HepG2 (cell line): ENCODE results near the gene TBC1D7. TPM values are rescaled to one million over a fixed set of nuclear protein-coding genes. Genes with fewer than 3 reads are reported as not detected.
A peak's percentile ranks its signal among the peaks of the same experiment; 100 is the strongest.

Source experiments
- ATAC-seq: fragments of 200-7000 bp; cut with Tn5 transposase; 3 replicates; pipeline ENCODE4 v1.9.1; 2020; ENCODE audit warnings: mild to moderate bottlenecking, moderate library complexity
- BruUV-seq: library from RNA; stranded (reverse); fragments of 400-500 nt; replicated peaks from 2 replicates; lab custom pipeline; 2021; lab: Mats Ljungman, UMichigan
- CTCF ChIA-PET: fragments of 300-600 bp; formaldehyde crosslinking; extraction: SDS; loops from one replicate; lab custom pipeline; 2021; ENCODE audit warnings: low total read pairs, inconsistent platforms, low intra/inter-chr PET ratio; lab: Yijun Ruan, JAX
- POLR2A ChIA-PET: fragments of 350-600 bp; sonication (Branson Sonifier 250); formaldehyde crosslinking; loops from one replicate; lab custom pipeline; 2020; ENCODE audit warnings: antibody characterized with exemption, inconsistent platforms; lab: Yijun Ruan, JAX
- DNase-seq: peaks from one replicate; pipeline ENCODE4 v3.0.0-alpha.2; 2015; ENCODE audit warnings: low spot score
- FAIRE-seq: peaks from 3 replicates; lab custom pipeline; 2011; peaks lifted over from hg19 to GRCh38; lab: Jason Lieb, UNC
- H2AFZ ChIP-seq: one replicate; pipeline ENCODE4 v1.6.1; 2011; ENCODE audit warnings: low read length, inconsistent platforms
- H3K27ac ChIP-seq: fragments of 300-600 bp; 3 replicates; pipeline ENCODE4 v1.8.0; 2011; ENCODE audit warnings: mixed run types, mild to moderate bottlenecking, mixed read lengths, low read length, inconsistent platforms; ENCODE audit not compliant: insufficient read depth; ENCODE audit errors: extremely low read length
- H3K27me3 ChIP-seq, 2 experiments: fragments of 200-600 bp in 1 of 2; 2 replicates in 1 of 2; 3 replicates in 1 of 2; pipeline versions ENCODE4 v1.6.0 to v1.8.0; 2011; ENCODE audit warnings: low read length in 2 of 2, mild to moderate bottlenecking in 2 of 2, moderate library complexity in 2 of 2, inconsistent platforms in 1 of 2; ENCODE audit not compliant: insufficient read depth in 2 of 2, control insufficient read depth in 1 of 2
- H3K36me3 ChIP-seq, 2 experiments: fragments of 200-600 bp in 1 of 2; replicated peaks in 1 of 2; 2 replicates in 1 of 2; 3 replicates in 1 of 2; pipeline versions ENCODE4 v1.5.1 to v1.8.0; 2011; ENCODE audit warnings: low read length in 2 of 2, inconsistent platforms in 1 of 2; ENCODE audit not compliant: insufficient read depth in 2 of 2, control insufficient read depth in 1 of 2
- H3K4me1 ChIP-seq: 2 replicates; pipeline ENCODE4 v1.5.1; 2012; ENCODE audit warnings: low read length, inconsistent platforms; ENCODE audit not compliant: insufficient read depth
- H3K4me2 ChIP-seq: 2 replicates; pipeline ENCODE4 v1.6.0; 2011; ENCODE audit warnings: low read depth, low read length, inconsistent platforms
- H3K4me3 ChIP-seq, 3 experiments: fragments of 200-600 bp in 1 of 3; sonication (generic), shearing (Covaris generic) in 1 of 3; replicated peaks in 1 of 3; 2 replicates each; pipeline ENCODE4 v1.5.1; 2011 to 2016; ENCODE audit warnings: low read length in 3 of 3, inconsistent platforms in 2 of 3, low read depth in 2 of 3, mild to moderate bottlenecking in 2 of 3, control low read depth in 1 of 3, mixed read lengths in 1 of 3; ENCODE audit not compliant: insufficient read depth in 1 of 3
- H3K79me2 ChIP-seq: one replicate; pipeline ENCODE4 v1.6.1; 2011; ENCODE audit warnings: low read length, inconsistent platforms; ENCODE audit not compliant: insufficient read depth
- H3K9ac ChIP-seq: 2 replicates; pipeline ENCODE4 v1.6.0; 2011; ENCODE audit warnings: mild to moderate bottlenecking, low read depth, low read length, inconsistent platforms; ENCODE audit not compliant: insufficient read depth
- H3K9me3 ChIP-seq: 2 replicates; pipeline ENCODE4 v1.5.1; 2012; ENCODE audit warnings: mild to moderate bottlenecking, low read length
- H4K20me1 ChIP-seq: 2 replicates; pipeline ENCODE4 v1.6.0; 2011; ENCODE audit warnings: inconsistent platforms, mild to moderate bottlenecking, low read length, moderate library complexity; ENCODE audit not compliant: insufficient read depth
- DPF2 ChIP-seq: sonication (generic); formaldehyde crosslinking; IDR thresholded peaks from 2 replicates; pipeline ENCODE4 v1.4.0; 2020; ENCODE audit warnings: mild to moderate bottlenecking, low read depth, missing genetic modification reagents, borderline replicate concordance
- NR2F6 ChIP-seq, 2 experiments: IDR thresholded peaks; 2 replicates each; pipeline ENCODE4 v1.6.1; 2016; ENCODE audit warnings: antibody characterized with exemption in 1 of 2, mild to moderate bottlenecking in 1 of 2
- RARA ChIP-seq: IDR thresholded peaks from 2 replicates; pipeline ENCODE4 v1.6.1; 2016; ENCODE audit warnings: missing genetic modification reagents, missing compliant biosample characterization
- SKI ChIP-seq: fragments of 450-650 bp; IDR thresholded peaks from one replicate; pipeline ENCODE4 v1.6.1; 2018; ENCODE audit warnings: mild to moderate bottlenecking; ENCODE audit not compliant: partially characterized antibody
- ZNF382 ChIP-seq: sonication (generic); formaldehyde crosslinking; IDR thresholded peaks from 2 replicates; pipeline ENCODE4 v1.5.0; 2020; ENCODE audit warnings: missing genetic modification reagents, mild to moderate bottlenecking, borderline replicate concordance
- WGBS: methylation state at CpG from one replicate; pipeline ENCODE4 v1.1.6; 2017; ENCODE audit warnings: low lambda C conversion rate; 5-methylcytosine and 5-hydroxymethylcytosine counted together
- in situ Hi-C: cut with HindIII; loops from 2 replicates; pipeline ENCODE4 v1.10.0; 2017; ENCODE audit warnings: low pct_unique_long_range_greater_than_20kb; ENCODE audit not compliant: extremely low pct_ligation_motif_present
- intact Hi-C: fragments of 100-400 bp; cut with micrococcal nuclease; formaldehyde crosslinking; loops from one replicate; pipeline ENCODE4 v1.10.0; 2022; ENCODE audit not compliant: unreplicated experiment
- polyA plus RNA-seq, 8 experiments: library from polyadenylated mRNA; depleted of rRNA in 3 of 8; stranded (reverse) in 7 of 8; unstranded in 1 of 8; fragments of >200 nt; fragmentation: Illumina TruSeq in 4 of 8; extraction: Trizol in 4 of 8; gene quantifications; 2 replicates each; pipeline versions ENCODE4 v1.2.1 to v1.2.3, GENCODE V29; 2011 to 2016; ENCODE audit warnings: low read depth in 4 of 8, missing spikeins in 1 of 8, mixed read lengths in 1 of 8; ENCODE audit not compliant: insufficient read depth in 1 of 8
- total RNA-seq, 5 experiments: library from RNA; depleted of rRNA; stranded (reverse); fragments of >200 nt; fragmentation: Illumina TruSeq; extraction: Trizol; gene quantifications; 2 replicates each; pipeline ENCODE4 v1.2.3, GENCODE V29; 2016; ENCODE audit warnings: low read depth in 1 of 5
- TF ChIP-seq, protein P1 (sequence below): sonication (generic); formaldehyde crosslinking; IDR thresholded peaks from 2 replicates; pipeline ENCODE4 v1.4.0; 2020; ENCODE audit warnings: mild to moderate bottlenecking, missing genetic modification reagents, borderline replicate concordance
- TF ChIP-seq, protein P2 (sequence below): sonication (generic); formaldehyde crosslinking; IDR thresholded peaks from 2 replicates; pipeline ENCODE4 v1.4.0; 2020; ENCODE audit warnings: missing genetic modification reagents
- TF ChIP-seq, protein P3 (sequence below): IDR thresholded peaks from 2 replicates; pipeline ENCODE4 v1.4.0; 2020; ENCODE audit warnings: mild to moderate bottlenecking, missing genetic modification reagents

TBC1D7 gene
- total and polyA plus RNA-seq, 2 of the 13 experiments (the other 11 are each of a cell fraction or from before 2014, with no cell fraction given) = 23.3 to 30.8 TPM

- TF ChIP-seq, protein P1, sequence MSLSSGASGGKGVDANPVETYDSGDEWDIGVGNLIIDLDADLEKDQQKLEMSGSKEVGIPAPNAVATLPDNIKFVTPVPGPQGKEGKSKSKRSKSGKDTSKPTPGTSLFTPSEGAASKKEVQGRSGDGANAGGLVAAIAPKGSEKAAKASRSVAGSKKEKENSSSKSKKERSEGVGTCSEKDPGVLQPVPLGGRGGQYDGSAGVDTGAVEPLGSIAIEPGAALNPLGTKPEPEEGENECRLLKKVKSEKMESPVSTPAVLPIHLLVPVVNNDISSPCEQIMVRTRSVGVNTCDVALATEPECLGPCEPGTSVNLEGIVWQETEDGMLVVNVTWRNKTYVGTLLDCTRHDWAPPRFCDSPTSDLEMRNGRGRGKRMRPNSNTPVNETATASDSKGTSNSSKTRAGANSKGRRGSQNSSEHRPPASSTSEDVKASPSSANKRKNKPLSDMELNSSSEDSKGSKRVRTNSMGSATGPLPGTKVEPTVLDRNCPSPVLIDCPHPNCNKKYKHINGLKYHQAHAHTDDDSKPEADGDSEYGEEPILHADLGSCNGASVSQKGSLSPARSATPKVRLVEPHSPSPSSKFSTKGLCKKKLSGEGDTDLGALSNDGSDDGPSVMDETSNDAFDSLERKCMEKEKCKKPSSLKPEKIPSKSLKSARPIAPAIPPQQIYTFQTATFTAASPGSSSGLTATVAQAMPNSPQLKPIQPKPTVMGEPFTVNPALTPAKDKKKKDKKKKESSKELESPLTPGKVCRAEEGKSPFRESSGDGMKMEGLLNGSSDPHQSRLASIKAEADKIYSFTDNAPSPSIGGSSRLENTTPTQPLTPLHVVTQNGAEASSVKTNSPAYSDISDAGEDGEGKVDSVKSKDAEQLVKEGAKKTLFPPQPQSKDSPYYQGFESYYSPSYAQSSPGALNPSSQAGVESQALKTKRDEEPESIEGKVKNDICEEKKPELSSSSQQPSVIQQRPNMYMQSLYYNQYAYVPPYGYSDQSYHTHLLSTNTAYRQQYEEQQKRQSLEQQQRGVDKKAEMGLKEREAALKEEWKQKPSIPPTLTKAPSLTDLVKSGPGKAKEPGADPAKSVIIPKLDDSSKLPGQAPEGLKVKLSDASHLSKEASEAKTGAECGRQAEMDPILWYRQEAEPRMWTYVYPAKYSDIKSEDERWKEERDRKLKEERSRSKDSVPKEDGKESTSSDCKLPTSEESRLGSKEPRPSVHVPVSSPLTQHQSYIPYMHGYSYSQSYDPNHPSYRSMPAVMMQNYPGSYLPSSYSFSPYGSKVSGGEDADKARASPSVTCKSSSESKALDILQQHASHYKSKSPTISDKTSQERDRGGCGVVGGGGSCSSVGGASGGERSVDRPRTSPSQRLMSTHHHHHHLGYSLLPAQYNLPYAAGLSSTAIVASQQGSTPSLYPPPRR (CRISPR knock-in tag) = peak; percentile 28; the same call in 1 of the 2 replicates
- 0 out of 2 replicates have a peak, but pooled peaks have one; percentile 26 for TF ChIP-seq DPF2 (CRISPR knock-in tag)
- TF ChIP-seq, protein P2, sequence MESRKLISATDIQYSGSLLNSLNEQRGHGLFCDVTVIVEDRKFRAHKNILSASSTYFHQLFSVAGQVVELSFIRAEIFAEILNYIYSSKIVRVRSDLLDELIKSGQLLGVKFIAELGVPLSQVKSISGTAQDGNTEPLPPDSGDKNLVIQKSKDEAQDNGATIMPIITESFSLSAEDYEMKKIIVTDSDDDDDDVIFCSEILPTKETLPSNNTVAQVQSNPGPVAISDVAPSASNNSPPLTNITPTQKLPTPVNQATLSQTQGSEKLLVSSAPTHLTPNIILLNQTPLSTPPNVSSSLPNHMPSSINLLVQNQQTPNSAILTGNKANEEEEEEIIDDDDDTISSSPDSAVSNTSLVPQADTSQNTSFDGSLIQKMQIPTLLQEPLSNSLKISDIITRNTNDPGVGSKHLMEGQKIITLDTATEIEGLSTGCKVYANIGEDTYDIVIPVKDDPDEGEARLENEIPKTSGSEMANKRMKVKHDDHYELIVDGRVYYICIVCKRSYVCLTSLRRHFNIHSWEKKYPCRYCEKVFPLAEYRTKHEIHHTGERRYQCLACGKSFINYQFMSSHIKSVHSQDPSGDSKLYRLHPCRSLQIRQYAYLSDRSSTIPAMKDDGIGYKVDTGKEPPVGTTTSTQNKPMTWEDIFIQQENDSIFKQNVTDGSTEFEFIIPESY (CRISPR knock-in tag) = peak; percentile 86
Measured at GRCh38 chr6:13283331-13283730, 45.0 kb downstream of the TBC1D7 start (continued).

DNA sequence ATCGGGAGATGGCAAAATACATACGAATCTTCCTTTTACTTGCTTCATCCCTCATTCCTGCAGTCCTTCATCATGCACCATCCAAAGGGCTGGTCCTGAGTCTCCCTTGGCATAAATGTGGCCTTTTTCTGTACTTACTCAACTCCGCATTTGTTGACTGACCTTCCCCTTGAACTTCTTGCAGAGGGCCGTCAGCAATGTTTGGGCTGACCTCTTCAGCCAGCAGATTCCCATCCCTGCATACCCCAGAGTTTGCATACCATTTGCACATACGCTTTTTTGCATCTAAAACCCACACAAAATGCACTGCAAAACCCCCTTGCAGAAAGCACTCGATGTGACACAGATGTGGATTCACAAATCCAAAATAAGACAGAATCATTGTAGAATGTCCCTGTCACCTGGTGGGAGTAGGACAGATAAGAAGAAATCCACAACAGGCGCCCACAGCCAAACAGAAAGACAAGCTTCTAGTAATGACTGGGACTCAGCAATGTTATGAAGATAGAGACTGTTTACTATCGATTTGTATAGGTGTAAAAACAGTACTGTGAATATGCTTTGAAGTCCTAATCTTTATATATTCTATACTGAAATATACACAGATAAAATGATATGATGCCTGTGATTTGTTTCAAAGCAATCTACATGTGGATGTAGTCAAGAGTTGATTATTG is 45.8 kb downstream of the TBC1D7 start:
- WGBS = 49% methylated on average over 8 of the region's 8 CpGs
- ATAC-seq (peak; percentile 44), FAIRE-seq (no peak), DNase-seq (peak; percentile 60)
- POLR2A ChIA-PET = no interaction called here
- Histone ChIP-seq H4K20me1 (no peaks in the 10 kb centered on the region), H3K9ac (no peak overlapping the region), H3K27ac (no peak overlapping the region), H3K4me1 (peaks cover 18% of the 10 kb centered on the region), H3K4me3 (no peak overlapping the region), H3K27me3 (no peaks in the 10 kb centered on the region), H3K4me2 (no peak overlapping the region), H2AFZ (no peak overlapping the region), H3K36me3 (no peaks in the 10 kb centered on the region), H3K9me3 (peaks cover 15% of the 10 kb centered on the region), H3K79me2 (no peaks in the 10 kb centered on the region)
- BruUV-seq = no TSS peak
- in situ Hi-C loops = no loop called here
- CTCF ChIA-PET = no interaction called here
- intact Hi-C loops = no loop called here
- TF ChIP-seq RARA = peak; percentile 79
- peak; percentile 62 for TF ChIP-seq SKI
- no peak for TF ChIP-seq ZNF382 (CRISPR knock-in tag)
- no peak for TF ChIP-seq NR2F6 (IDR thresholded peaks at IDR 0.05)
- TF ChIP-seq NR2F6 (CRISPR knock-in tag; IDR thresholded peaks at IDR 0.05) = peak; percentile 39; the same call in 1 of the 2 replicates
- TF ChIP-seq, protein P3, sequence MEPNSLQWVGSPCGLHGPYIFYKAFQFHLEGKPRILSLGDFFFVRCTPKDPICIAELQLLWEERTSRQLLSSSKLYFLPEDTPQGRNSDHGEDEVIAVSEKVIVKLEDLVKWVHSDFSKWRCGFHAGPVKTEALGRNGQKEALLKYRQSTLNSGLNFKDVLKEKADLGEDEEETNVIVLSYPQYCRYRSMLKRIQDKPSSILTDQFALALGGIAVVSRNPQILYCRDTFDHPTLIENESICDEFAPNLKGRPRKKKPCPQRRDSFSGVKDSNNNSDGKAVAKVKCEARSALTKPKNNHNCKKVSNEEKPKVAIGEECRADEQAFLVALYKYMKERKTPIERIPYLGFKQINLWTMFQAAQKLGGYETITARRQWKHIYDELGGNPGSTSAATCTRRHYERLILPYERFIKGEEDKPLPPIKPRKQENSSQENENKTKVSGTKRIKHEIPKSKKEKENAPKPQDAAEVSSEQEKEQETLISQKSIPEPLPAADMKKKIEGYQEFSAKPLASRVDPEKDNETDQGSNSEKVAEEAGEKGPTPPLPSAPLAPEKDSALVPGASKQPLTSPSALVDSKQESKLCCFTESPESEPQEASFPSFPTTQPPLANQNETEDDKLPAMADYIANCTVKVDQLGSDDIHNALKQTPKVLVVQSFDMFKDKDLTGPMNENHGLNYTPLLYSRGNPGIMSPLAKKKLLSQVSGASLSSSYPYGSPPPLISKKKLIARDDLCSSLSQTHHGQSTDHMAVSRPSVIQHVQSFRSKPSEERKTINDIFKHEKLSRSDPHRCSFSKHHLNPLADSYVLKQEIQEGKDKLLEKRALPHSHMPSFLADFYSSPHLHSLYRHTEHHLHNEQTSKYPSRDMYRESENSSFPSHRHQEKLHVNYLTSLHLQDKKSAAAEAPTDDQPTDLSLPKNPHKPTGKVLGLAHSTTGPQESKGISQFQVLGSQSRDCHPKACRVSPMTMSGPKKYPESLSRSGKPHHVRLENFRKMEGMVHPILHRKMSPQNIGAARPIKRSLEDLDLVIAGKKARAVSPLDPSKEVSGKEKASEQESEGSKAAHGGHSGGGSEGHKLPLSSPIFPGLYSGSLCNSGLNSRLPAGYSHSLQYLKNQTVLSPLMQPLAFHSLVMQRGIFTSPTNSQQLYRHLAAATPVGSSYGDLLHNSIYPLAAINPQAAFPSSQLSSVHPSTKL = peak; percentile 34; the same call in 1 of the 2 replicates
